G401.6 (cell line): Measurements from ENCODE around the gene PADI6.
"Not testable (repeated sequence)": the region's sequence is repeated elsewhere in the genome, so short reads cannot be mapped to it uniquely, and the experiment has no call there.

Source experiments
- FAIRE-seq: peaks from 2 replicates; lab custom pipeline; 2012; peaks lifted over from hg19 to GRCh38; lab: Jason Lieb, UNC

The PADI6 gene

GRCh38 chr1:17405898-17406759 lies 34.1 kb downstream of the PADI6 start:
- no peak for FAIRE-seq

- not testable (repeated sequence) for FAIRE-seq
Measured at GRCh38 chr1:17406760-17407475, 34.9 kb downstream of the PADI6 start.

- not testable (repeated sequence) for FAIRE-seq
Measured at GRCh38 chr1:17407786-17408514, 36.0 kb downstream of the PADI6 start.

GRCh38 chr1:17409391-17409811 lies 37.4 kb downstream of the PADI6 start:
- no peak for FAIRE-seq

GRCh38 chr1:17412093-17412870 lies 40.3 kb downstream of the PADI6 start:
- no peak for FAIRE-seq

- FAIRE-seq, result no peak
Measured at GRCh38 chr1:17414022-17414421, 42.0 kb downstream of the PADI6 start.

- FAIRE-seq, result no peak
Measured at GRCh38 chr1:17416389-17416788, 44.4 kb downstream of the PADI6 start.

DNA sequence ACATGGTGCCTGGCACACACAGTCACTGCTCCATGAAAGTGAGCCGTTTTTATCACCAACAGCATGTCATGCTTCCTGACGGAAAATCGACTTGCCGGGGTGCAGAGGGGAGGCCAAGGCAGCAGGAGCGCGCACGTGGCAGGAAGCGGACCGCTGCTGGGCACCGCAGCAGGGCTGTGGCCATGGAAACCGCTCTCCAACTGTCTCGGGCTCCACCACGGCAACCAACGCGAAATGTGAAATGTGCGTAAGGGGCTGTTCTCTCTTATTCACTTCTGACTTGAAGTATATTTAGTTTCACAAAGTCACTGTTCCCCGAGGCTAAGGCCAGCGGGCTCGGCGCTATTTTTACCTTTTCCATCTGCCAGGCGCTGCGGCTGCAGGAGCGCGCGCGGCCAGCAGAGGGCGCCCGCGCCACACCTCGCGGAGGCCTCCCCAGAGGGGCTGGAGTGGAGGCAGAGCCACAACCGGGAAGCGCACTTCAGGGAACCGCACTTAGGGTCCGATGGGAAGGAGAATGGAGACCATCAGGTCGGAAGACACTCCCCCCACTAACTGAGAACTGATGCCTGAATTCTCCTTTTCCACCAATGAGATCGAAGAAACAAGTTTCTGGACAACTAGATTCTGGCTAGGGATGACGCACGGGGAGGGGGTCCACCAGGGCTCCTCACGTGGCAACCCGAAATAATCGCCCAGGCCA lies 47.8 kb downstream of the PADI6 start:
- no peak for FAIRE-seq

DNA sequence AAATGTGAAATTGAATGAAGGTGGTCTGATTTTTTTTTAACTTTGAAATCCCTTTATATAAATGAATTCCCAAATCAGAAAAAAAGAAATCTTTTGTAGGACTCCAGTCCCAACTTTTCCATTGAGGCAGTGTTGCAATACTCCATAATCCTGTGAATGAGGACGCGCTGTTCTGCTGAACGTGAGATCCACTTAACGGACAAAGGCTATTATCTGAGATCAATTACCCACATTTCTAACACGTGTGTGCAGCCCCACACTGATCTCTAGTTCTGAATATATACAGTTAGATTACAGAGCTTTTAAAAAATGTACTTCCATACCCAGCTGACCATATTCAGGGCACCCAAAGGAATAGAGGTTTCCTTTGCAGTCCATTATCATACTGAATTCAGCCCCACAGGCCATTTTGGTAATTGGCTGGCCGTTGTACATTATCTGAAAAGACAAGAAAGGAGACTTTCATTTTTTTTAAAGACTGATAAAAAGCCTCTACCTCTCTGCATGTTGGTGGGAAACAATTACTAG lies 48.5 kb downstream of the PADI6 start:
- no peak for FAIRE-seq

- FAIRE-seq, result no peak
Measured at GRCh38 chr1:17422461-17422860, 50.5 kb downstream of the PADI6 start.

DNA sequence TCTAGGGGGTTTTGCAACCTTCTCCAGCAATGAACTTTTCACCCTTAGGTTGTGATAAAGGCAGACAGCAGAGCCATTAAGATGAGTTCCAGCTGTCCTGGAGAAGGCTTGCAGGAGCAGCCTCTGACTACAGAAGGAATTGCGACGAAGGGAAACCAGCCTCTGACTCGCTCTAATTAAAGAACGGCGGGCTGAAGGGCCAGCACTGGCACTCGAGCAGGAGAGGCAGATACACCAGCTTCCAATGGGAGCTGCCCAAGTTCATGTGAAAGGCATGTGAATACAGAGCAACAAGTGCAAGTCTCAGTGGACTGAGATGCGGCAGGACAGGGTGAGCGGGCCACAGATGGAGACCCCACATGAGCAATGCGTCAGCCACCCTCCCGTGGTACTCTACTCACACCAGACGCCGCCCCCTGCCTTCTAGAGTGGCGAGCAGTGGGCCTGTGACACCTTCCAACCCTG lies 51.8 kb downstream of the PADI6 start:
- no peak for FAIRE-seq

- FAIRE-seq, result no peak
Measured at GRCh38 chr1:17425806-17426600, 54.0 kb downstream of the PADI6 start.

DNA sequence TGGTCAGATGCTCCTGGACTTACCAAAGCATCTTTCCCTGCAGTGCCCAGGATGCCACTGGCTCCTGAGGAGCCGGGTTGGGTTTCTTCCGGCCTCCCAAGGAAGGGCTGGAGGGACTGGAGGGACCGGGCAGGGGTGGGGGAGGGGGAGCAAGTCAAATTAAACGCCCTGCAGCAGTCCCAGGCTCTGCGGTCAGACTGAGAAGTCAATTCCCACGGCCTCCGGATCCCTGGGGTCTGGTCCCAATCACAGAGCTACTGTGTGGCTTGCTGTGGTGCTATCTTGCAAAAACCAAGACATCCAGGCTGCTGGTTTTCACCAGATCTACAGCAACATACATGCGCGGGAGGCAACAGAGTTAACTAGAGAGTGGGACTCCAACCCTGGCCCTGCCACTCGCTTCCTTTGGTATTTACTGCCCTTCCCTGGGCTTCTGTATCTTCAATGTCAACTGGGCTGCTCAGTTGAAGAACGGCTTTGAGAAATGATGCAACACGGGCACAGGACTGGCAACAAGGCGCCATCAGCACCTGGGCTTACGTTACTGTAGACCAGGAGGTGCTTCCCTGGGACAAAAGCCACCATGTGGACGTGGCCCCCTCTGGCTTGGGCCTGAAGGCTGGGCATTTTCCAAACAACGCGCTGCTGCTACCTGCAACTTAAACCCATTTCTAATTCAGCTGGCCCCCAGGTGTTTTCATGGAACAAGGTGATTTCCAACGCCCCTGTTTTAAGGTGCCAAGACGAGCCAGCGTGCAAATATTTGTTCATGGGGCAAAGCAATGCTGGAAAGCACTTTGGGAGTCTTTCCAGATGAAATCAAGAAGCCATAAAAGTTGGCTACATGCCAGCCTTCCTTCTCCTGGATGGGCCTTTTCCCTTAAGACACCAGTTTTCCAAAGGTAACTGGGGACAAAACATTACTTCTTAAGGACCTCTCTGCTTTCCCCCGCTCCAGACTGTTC lies 56.0 kb downstream of the PADI6 start:
- FAIRE-seq, result no peak

DNA sequence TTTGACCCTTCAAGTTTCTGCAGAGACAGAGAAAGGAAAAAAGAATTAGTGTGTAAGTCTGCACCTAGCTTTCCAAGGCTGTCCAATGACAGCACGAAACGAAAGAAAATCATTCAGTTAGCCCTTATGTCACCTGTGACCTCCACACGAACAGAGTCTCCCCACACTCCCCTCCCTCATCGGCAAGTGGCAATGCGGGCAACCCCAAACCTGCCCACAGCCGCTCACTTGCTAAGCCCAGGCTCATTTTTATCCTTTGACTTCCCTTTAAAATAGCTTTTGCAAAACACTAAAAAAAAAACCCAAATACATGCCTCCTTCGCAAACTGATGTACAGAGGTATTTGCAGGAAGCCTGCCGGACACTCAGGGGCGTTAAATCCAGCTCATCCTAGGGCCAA lies 57.2 kb downstream of the PADI6 start:
- FAIRE-seq, result no peak

GRCh38 chr1:17432412-17432811 lies 60.4 kb downstream of the PADI6 start:
- no peak for FAIRE-seq

DNA sequence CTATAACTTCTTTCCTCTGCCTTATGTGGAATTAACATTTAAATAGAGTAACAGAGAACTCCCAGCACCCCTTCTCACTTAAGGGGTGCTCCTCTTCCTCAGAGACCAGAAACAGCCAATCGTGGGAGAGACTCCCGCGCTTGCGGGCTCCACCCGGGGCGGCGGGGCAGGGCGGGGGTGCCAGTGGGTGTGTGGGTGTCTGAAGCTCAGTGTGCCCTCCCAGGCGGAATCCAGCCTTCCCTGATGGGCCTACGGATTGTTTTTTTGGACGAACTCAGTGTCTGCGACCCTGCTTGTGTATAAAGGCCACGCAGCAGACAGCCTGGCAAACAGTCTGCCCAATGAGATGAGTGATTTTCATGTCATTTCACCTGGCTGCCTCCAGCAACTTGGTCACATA lies 61.3 kb downstream of the PADI6 start:
- no peak for FAIRE-seq

- no peak for FAIRE-seq
Measured at GRCh38 chr1:17434016-17434415, 62.0 kb downstream of the PADI6 start.

DNA sequence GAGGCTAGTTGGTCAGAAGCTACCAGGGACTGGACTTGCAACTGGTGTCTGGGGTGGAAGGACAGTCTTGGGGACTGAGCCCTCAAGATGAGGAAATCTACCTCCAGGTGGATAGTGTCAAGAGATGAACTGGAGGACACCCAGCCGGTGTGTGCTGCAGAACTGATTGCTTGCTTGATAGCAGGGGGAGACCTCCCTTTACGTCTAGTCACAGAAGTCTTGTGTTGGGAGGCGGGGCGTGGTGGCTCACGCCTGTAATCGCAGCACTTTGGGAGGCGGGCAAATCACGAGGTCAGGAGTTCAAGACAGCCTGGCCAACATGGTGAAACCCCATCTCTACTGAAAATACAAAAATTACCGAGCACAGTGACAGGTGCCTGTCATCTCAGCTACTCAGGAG lies 62.6 kb downstream of the PADI6 start:
- FAIRE-seq, result no peak
